K562 (cell line): Measurements from ENCODE around the gene TRMT1. TPM values are rescaled to one million over a fixed set of nuclear protein-coding genes. Genes with fewer than 3 reads are reported as not detected.

Experiments
- CEBPB ChIP-seq: fragments of 450-650 bp; IDR thresholded peaks from 2 replicates; pipeline ENCODE4 v1.6.1; 2016; ENCODE audit warnings: missing genetic modification characterization, missing compliant biosample characterization
- CSDE1 ChIP-seq, 2 experiments: fragments of 450-650 bp; IDR thresholded peaks; 2 replicates each; pipeline ENCODE4 v1.6.1; 2016; ENCODE audit warnings: mild to moderate bottlenecking in 1 of 2
- ESRRA ChIP-seq: fragments of 450-650 bp; IDR thresholded peaks from 2 replicates; pipeline ENCODE4 v1.6.1; 2014; ENCODE audit warnings: low read depth, mild to moderate bottlenecking, moderate library complexity, borderline replicate concordance
- ETV6 ChIP-seq, 3 experiments: fragments of 150-350 bp in 1 of 3; sonication (generic) in 1 of 3; formaldehyde crosslinking in 1 of 3; IDR thresholded peaks; 2 replicates each; pipeline versions ENCODE4 v1.6.1 to v1.8.0; 2014 to 2022; ENCODE audit warnings: borderline replicate concordance in 2 of 3, low read depth in 2 of 3, antibody characterized with exemption in 1 of 3, low read length in 1 of 3, mild to moderate bottlenecking in 1 of 3, missing genetic modification reagents in 1 of 3
- FOS ChIP-seq: IDR thresholded peaks from 3 replicates; pipeline ENCODE4 v1.6.1; 2011; ENCODE audit not compliant: insufficient read length; ENCODE audit errors: extremely low read depth
- GATA2 ChIP-seq: sonication (generic); formaldehyde crosslinking; IDR thresholded peaks from 2 replicates; pipeline ENCODE4 v1.4.0; 2020; ENCODE audit warnings: mild to moderate bottlenecking, missing genetic modification reagents
- GTF2A2 ChIP-seq: IDR thresholded peaks from 2 replicates; pipeline ENCODE4 v1.6.1; 2016; ENCODE audit warnings: mild to moderate bottlenecking, missing genetic modification characterization, missing compliant biosample characterization
- KDM5B ChIP-seq: fragments of 200-600 bp; sonication (generic); IDR thresholded peaks from 2 replicates; pipeline ENCODE4 v1.6.1; 2012; ENCODE audit warnings: low read depth, mild to moderate bottlenecking, moderate library complexity, low read length, control low read depth, inconsistent platforms; ENCODE audit not compliant: insufficient replicate concordance
- MYNN ChIP-seq, 2 experiments: sonication (generic); formaldehyde crosslinking in 1 of 2; IDR thresholded peaks; 2 replicates each; pipeline versions ENCODE4 v1.5.0 to v1.6.1; 2016 to 2020; ENCODE audit warnings: antibody characterized with exemption in 1 of 2, missing genetic modification reagents in 1 of 2
- NONO ChIP-seq, 2 experiments: fragments of 200-400 bp in 1 of 2; fragments of 450-650 bp in 1 of 2; formaldehyde crosslinking in 1 of 2; IDR thresholded peaks; 2 replicates each; pipeline ENCODE4 v1.6.1; 2017; ENCODE audit warnings: low read depth in 2 of 2, mild to moderate bottlenecking in 2 of 2, moderate library complexity in 2 of 2, low read length in 1 of 2
- PPARD ChIP-seq: fragments of 250-450 bp; sonication (Bioruptor Pico); IDR thresholded peaks from 2 replicates; pipeline ENCODE4 v1.8.0; 2022; ENCODE audit warnings: inconsistent platforms, mild to moderate bottlenecking, moderate library complexity
- SMAD4 ChIP-seq: fragments of 250-450 bp; sonication (Bioruptor Pico); conservative IDR thresholded peaks from 2 replicates; pipeline ENCODE4 v1.8.0; 2021; ENCODE audit warnings: inconsistent platforms, mild to moderate bottlenecking, moderate library complexity
- ZBTB7A ChIP-seq: IDR thresholded peaks from 2 replicates; pipeline ENCODE4 v1.6.1; 2011; ENCODE audit warnings: low read depth, mild to moderate bottlenecking, low read length, moderate library complexity, borderline replicate concordance; ENCODE audit not compliant: control insufficient read depth
- ZNF347 ChIP-seq: fragments of 450-650 bp; formaldehyde crosslinking; IDR thresholded peaks from 2 replicates; pipeline ENCODE4 v1.4.0; 2020; ENCODE audit warnings: low read depth, mild to moderate bottlenecking, moderate library complexity
- ZNF586 ChIP-seq: fragments of 450-650 bp; formaldehyde crosslinking; conservative IDR thresholded peaks from 2 replicates; pipeline ENCODE4 v1.4.0; 2020; ENCODE audit warnings: mild to moderate bottlenecking, moderate library complexity
- polyA plus RNA-seq, 8 experiments: library from polyadenylated mRNA; depleted of rRNA in 4 of 8; stranded (reverse) in 5 of 8; unstranded in 3 of 8; fragments of >200 nt; fragmentation: Nextera tagmentation in 2 of 8; fragmentation: Illumina TruSeq in 1 of 8; extraction: Ambion mirVana in 2 of 8; extraction: Trizol in 1 of 8; gene quantifications; 2 replicates each; pipeline versions ENCODE4 v1.2.1 to v1.2.3, GENCODE V29; 2011 to 2014; ENCODE audit warnings: inconsistent platforms in 1 of 8, missing spikeins in 1 of 8
- total RNA-seq, 7 experiments: library from RNA; depleted of rRNA in 6 of 7; stranded (reverse); fragments of >200 nt in 6 of 7; fragmentation: Illumina TruSeq in 2 of 7; extraction: Trizol in 2 of 7; gene quantifications; 2 replicates each; pipeline versions ENCODE4 v1.2.1 to v1.2.3, GENCODE V29; 2011 to 2021; ENCODE audit warnings: low replicate concordance in 1 of 7
- TF ChIP-seq, protein P1 (sequence below): IDR thresholded peaks from 3 replicates; pipeline ENCODE4 v1.6.1; 2011; ENCODE audit warnings: borderline replicate concordance, mild to moderate bottlenecking, moderate library complexity; ENCODE audit not compliant: insufficient read length; ENCODE audit errors: extremely low read depth
- TF ChIP-seq, protein P2 (sequence below): sonication (generic); formaldehyde crosslinking; IDR thresholded peaks from 2 replicates; pipeline ENCODE4 v1.8.1; 2023; ENCODE audit warnings: mild to moderate bottlenecking, missing genetic modification reagents
- TF ChIP-seq, protein P3 (sequence below): sonication (generic); formaldehyde crosslinking; IDR thresholded peaks from 2 replicates; pipeline ENCODE4 v1.8.0; 2022; ENCODE audit warnings: mild to moderate bottlenecking, missing genetic modification reagents

TRMT1 gene
- total and polyA plus RNA-seq, 9 of the 15 experiments (the other 6 are each of a cell fraction or from before 2014, with no cell fraction given): 5.8 to 158 (median 54.3) TPM

DNA sequence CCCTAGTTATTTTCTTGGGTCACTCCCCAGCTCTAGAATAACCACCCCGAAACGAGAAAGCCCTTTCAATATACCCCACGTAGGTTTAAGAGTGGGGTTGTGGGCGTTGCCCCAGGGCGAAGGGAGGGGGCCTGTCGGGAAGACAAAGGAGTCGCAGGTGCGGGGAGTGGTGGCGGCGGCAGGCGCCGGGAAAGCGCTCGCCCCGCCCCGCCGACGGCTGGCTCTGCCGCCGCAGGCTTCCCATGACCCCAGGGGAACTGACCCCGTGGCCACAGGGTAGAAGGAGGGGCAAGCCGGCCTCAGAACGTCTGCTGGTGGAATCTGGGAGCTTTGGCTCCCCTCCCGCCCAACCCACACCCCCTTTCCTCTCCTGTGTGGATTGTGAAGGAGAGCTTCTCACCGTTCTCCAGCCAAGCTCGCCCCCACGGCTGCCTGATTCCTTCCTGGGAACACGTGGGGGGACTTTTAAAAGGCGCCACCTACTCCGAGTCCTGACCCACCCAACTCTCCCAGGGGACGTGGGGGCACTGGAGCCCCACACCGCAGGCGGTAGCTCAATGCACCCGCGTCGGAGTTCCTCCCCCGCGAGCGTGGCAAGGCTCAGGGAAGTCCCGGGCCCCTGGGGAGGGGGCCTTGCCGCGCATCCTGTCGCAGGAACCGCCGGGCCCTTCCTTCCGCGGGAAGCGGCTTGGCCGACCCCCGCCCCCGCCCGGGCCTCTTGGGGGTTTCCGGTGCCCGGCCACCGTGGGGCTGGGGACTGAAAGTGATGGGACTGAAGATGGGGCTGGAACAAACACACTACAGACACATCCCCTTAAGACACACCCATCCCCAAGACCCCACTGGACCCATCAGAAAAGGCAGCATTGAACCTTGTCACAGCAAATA is 39.2 kb upstream of the TRMT1 start (continued):
- TF ChIP-seq, protein P1, sequence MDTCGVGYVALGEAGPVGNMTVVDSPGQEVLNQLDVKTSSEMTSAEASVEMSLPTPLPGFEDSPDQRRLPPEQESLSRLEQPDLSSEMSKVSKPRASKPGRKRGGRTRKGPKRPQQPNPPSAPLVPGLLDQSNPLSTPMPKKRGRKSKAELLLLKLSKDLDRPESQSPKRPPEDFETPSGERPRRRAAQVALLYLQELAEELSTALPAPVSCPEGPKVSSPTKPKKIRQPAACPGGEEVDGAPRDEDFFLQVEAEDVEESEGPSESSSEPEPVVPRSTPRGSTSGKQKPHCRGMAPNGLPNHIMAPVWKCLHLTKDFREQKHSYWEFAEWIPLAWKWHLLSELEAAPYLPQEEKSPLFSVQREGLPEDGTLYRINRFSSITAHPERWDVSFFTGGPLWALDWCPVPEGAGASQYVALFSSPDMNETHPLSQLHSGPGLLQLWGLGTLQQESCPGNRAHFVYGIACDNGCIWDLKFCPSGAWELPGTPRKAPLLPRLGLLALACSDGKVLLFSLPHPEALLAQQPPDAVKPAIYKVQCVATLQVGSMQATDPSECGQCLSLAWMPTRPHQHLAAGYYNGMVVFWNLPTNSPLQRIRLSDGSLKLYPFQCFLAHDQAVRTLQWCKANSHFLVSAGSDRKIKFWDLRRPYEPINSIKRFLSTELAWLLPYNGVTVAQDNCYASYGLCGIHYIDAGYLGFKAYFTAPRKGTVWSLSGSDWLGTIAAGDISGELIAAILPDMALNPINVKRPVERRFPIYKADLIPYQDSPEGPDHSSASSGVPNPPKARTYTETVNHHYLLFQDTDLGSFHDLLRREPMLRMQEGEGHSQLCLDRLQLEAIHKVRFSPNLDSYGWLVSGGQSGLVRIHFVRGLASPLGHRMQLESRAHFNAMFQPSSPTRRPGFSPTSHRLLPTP: no peak
- TF ChIP-seq ZNF586 (CRISPR knock-in tag) (no peak), ETV6 (IDR thresholded peaks at IDR 0.05; ENCODE audit: borderline replicate concordance in 1 of 2, low read depth in 2 of 2, low read length in 1 of 2) (no peak), ETV6 (CRISPR knock-in tag; IDR thresholded peaks at IDR 0.05; ENCODE audit: borderline replicate concordance) (no peak), CSDE1 (IDR thresholded peaks at IDR 0.05) (no peak), ESRRA (peak; percentile 44), MYNN (IDR thresholded peaks at IDR 0.05) (peak; percentile 58; the same call in 1 of the 2 replicates), MYNN (CRISPR knock-in tag; IDR thresholded peaks at IDR 0.05) (no peak), ZNF347 (CRISPR knock-in tag) (no peak), FOS (no peak), PPARD (no peak), NONO (IDR thresholded peaks at IDR 0.05; ENCODE audit: low read depth in 2 of 2, low read length in 1 of 2) (peak; percentile 31 to 32; a peak in 2 of 4 replicates), SMAD4 (CRISPR knock-in tag) (peak; percentile 96), GATA2 (CRISPR knock-in tag) (no peak), GTF2A2 (no peak), CEBPB (tag) (no peak), ZBTB7A (peak; percentile 79), KDM5B (no peak)
- TF ChIP-seq, protein P2, sequence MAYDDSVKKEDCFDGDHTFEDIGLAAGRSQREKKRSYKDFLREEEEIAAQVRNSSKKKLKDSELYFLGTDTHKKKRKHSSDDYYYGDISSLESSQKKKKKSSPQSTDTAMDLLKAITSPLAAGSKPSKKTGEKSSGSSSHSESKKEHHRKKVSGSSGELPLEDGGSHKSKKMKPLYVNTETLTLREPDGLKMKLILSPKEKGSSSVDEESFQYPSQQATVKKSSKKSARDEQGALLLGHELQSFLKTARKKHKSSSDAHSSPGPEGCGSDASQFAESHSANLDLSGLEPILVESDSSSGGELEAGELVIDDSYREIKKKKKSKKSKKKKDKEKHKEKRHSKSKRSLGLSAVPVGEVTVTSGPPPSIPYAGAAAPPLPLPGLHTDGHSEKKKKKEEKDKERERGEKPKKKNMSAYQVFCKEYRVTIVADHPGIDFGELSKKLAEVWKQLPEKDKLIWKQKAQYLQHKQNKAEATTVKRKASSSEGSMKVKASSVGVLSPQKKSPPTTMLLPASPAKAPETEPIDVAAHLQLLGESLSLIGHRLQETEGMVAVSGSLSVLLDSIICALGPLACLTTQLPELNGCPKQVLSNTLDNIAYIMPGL: no peak
- TF ChIP-seq, protein P3, sequence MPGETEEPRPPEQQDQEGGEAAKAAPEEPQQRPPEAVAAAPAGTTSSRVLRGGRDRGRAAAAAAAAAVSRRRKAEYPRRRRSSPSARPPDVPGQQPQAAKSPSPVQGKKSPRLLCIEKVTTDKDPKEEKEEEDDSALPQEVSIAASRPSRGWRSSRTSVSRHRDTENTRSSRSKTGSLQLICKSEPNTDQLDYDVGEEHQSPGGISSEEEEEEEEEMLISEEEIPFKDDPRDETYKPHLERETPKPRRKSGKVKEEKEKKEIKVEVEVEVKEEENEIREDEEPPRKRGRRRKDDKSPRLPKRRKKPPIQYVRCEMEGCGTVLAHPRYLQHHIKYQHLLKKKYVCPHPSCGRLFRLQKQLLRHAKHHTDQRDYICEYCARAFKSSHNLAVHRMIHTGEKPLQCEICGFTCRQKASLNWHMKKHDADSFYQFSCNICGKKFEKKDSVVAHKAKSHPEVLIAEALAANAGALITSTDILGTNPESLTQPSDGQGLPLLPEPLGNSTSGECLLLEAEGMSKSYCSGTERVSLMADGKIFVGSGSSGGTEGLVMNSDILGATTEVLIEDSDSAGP (CRISPR knock-in tag): peak; percentile 11; the same call in 1 of the 2 replicates
